Keratinocyte (primary cell): ENCODE data around the gene SCUBE3. TPM values are rescaled to one million over a fixed set of nuclear protein-coding genes. Genes with fewer than 3 reads are reported as not detected.

Experiments used
- DNase-seq: peaks from one replicate; pipeline ENCODE4 v3.0.0-alpha.2; 2011; ENCODE audit warnings: low read depth, missing footprints, low spot score
- FAIRE-seq: peaks from 2 replicates; lab custom pipeline; 2011; peaks lifted over from hg19 to GRCh38; lab: Jason Lieb, UNC
- H2AFZ ChIP-seq: 2 replicates; pipeline ENCODE4 v1.6.0; 2012; ENCODE audit warnings: low read length, control low read depth, inconsistent platforms; ENCODE audit not compliant: control insufficient read depth
- H3K27ac ChIP-seq: 2 replicates; pipeline ENCODE4 v1.5.1; 2011; ENCODE audit warnings: low read length; ENCODE audit not compliant: control insufficient read depth, insufficient read depth
- H3K27me3 ChIP-seq: 3 replicates; pipeline ENCODE4 v1.6.0; 2011; ENCODE audit warnings: low read length; ENCODE audit not compliant: control insufficient read depth, insufficient read depth; ENCODE audit errors: extremely low read depth
- H3K36me3 ChIP-seq, 2 experiments: 2 replicates in 1 of 2; 3 replicates in 1 of 2; pipeline ENCODE4 v1.5.1; 2011; ENCODE audit warnings: low read length in 2 of 2, mild to moderate bottlenecking in 1 of 2; ENCODE audit not compliant: control insufficient read depth in 2 of 2, insufficient read depth in 2 of 2; ENCODE audit errors: extremely low read depth in 1 of 2
- H3K4me1 ChIP-seq: 3 replicates; pipeline ENCODE4 v1.5.1; 2011; ENCODE audit warnings: low read length; ENCODE audit not compliant: control insufficient read depth, insufficient read depth; ENCODE audit errors: extremely low read depth
- H3K4me2 ChIP-seq: 3 replicates; pipeline ENCODE4 v1.6.0; 2011; ENCODE audit warnings: low read depth, low read length; ENCODE audit not compliant: control insufficient read depth, insufficient read depth; ENCODE audit errors: extremely low read depth
- H3K4me3 ChIP-seq, 3 experiments: fragments of 200-600 bp in 1 of 3; sonication (generic) in 1 of 3; 2 replicates in 2 of 3; 3 replicates in 1 of 3; pipeline ENCODE4 v1.5.1; 2011 to 2016; ENCODE audit warnings: low read length in 3 of 3, mild to moderate bottlenecking in 3 of 3, control low read depth in 2 of 3, inconsistent platforms in 1 of 3, low read depth in 1 of 3, mixed read lengths in 1 of 3, mixed run types in 1 of 3, moderate library complexity in 1 of 3; ENCODE audit not compliant: control insufficient read depth in 2 of 3, insufficient read depth in 2 of 3; ENCODE audit errors: extremely low read depth in 1 of 3
- H3K79me2 ChIP-seq: 2 replicates; pipeline ENCODE4 v1.6.0; 2012; ENCODE audit warnings: low read length; ENCODE audit not compliant: control insufficient read depth, insufficient read depth
- H3K9ac ChIP-seq: 3 replicates; pipeline ENCODE4 v1.6.0; 2011; ENCODE audit warnings: low read length; ENCODE audit not compliant: control insufficient read depth, insufficient read depth; ENCODE audit errors: extremely low read depth
- H3K9me1 ChIP-seq: 3 replicates; pipeline ENCODE4 v1.6.0; 2011; ENCODE audit warnings: low read length; ENCODE audit not compliant: control insufficient read depth, insufficient read depth; ENCODE audit errors: extremely low read depth
- H3K9me3 ChIP-seq: 2 replicates; pipeline ENCODE4 v1.5.1; 2012; ENCODE audit warnings: low read depth, low read length; ENCODE audit not compliant: control insufficient read depth
- H4K20me1 ChIP-seq: 3 replicates; pipeline ENCODE4 v1.6.0; 2011; ENCODE audit warnings: low read length; ENCODE audit not compliant: control insufficient read depth, insufficient read depth; ENCODE audit errors: extremely low read depth
- EZH2 ChIP-seq: IDR thresholded peaks from one replicate; pipeline ENCODE4 v1.6.1; 2012; ENCODE audit warnings: inconsistent platforms, mild to moderate bottlenecking, low read length, moderate library complexity
- dilution Hi-C: fragments of 300-500 bp; cut with MboI; formaldehyde crosslinking; loops from one replicate; pipeline ENCODE4 v1.7.0; 2020; ENCODE audit warnings: low sequenced_read_pairs; ENCODE audit not compliant: extremely low pct_ligation_motif_present
- polyA plus RNA-seq, 5 experiments: library from polyadenylated mRNA; depleted of rRNA in 3 of 5; stranded (reverse) in 3 of 5; stranded (forward) in 1 of 5; unstranded in 1 of 5; fragments of >200 nt; gene quantifications; 1 replicate in 1 of 5; 2 replicates in 3 of 5; 3 replicates in 1 of 5; pipeline versions ENCODE4 v1.2.1 to v1.2.3, GENCODE V29; 2011 to 2012; ENCODE audit warnings: missing spikeins in 2 of 5, low read depth in 1 of 5, low replicate concordance in 1 of 5
- TF ChIP-seq, protein P1 (sequence below), 3 experiments: IDR thresholded peaks in 1 of 3; conservative IDR thresholded peaks in 1 of 3; optimal IDR thresholded peaks in 1 of 3; 2 replicates in 2 of 3; 3 replicates in 1 of 3; pipeline versions ENCODE3 to v1.5.1; 2011; ENCODE audit warnings: low read length in 3 of 3, mild to moderate bottlenecking in 3 of 3, moderate library complexity in 2 of 3, control low read depth in 1 of 3, inconsistent platforms in 1 of 3; ENCODE audit not compliant: insufficient read depth in 2 of 3; ENCODE audit errors: extremely low read depth in 1 of 3

Gene SCUBE3
- polyA plus RNA-seq, 1 donor (not counting 4 experiments of a cell fraction or from before 2014, with no cell fraction given): 0.01 TPM

GRCh38 chr6:35273822-35274559 lies 60.2 kb downstream of the SCUBE3 start:
- Histone ChIP-seq H3K4me2 (no peak overlapping the region), H4K20me1 (no peaks in the 10 kb centered on the region), H3K4me3 (no peak overlapping the region), H2AFZ (no peak overlapping the region), H3K79me2 (no peaks in the 10 kb centered on the region), H3K27me3 (no peaks in the 10 kb centered on the region), H3K4me1 (no peaks in the 10 kb centered on the region), H3K36me3 (no peaks in the 10 kb centered on the region), H3K9ac (no peak overlapping the region), H3K9me1 (no peaks in the 10 kb centered on the region), H3K27ac (no peak overlapping the region), H3K9me3 (no peaks in the 10 kb centered on the region)
- TF ChIP-seq, protein P1, sequence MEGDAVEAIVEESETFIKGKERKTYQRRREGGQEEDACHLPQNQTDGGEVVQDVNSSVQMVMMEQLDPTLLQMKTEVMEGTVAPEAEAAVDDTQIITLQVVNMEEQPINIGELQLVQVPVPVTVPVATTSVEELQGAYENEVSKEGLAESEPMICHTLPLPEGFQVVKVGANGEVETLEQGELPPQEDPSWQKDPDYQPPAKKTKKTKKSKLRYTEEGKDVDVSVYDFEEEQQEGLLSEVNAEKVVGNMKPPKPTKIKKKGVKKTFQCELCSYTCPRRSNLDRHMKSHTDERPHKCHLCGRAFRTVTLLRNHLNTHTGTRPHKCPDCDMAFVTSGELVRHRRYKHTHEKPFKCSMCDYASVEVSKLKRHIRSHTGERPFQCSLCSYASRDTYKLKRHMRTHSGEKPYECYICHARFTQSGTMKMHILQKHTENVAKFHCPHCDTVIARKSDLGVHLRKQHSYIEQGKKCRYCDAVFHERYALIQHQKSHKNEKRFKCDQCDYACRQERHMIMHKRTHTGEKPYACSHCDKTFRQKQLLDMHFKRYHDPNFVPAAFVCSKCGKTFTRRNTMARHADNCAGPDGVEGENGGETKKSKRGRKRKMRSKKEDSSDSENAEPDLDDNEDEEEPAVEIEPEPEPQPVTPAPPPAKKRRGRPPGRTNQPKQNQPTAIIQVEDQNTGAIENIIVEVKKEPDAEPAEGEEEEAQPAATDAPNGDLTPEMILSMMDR (optimal IDR thresholded peaks at IDR 0.05 in 1 of 3, IDR thresholded peaks at IDR 0.05 in 1 of 3, conservative IDR thresholded peaks at IDR 0.05 in 1 of 3; ENCODE audit: extremely low read depth in 1 of 3, insufficient read depth in 2 of 3, low read length in 3 of 3): no peak
- no peak for TF ChIP-seq EZH2
- FAIRE-seq: no peak
- DNase-seq: no peak
- dilution Hi-C loops: no loop called here

DNA sequence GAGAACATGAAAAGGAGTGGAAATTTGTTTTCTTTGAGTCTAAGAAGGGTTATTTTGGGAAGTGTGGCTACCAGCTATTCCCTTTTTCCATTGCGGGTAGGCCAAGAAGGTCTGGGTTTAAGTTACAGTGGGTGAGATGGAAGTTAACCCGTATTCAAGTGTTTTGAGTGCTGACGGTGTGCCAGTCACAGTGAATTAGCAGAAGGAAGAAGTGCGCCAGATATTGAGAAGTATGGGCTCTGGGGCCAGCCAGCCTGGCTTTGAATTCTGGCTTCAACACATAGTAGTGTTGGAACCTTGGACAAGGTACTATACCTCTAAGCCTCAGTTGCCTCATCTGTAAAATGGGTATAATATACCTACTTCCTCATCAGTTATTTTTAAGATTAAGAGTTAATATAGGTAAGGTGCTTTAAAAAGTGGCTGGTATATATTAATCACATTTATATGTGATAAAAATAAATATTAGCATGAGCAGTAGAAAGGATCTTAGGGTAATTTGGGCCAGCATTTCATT lies 62.0 kb downstream of the SCUBE3 start:
- no peaks in the 10 kb centered on the region for H3K79me2 ChIP-seq
- no peak overlapping the region for H3K4me3 ChIP-seq
- H3K9me1 ChIP-seq: no peaks in the 10 kb centered on the region
- no peaks in the 10 kb centered on the region for H3K4me1 ChIP-seq
- dilution Hi-C loops: no loop called here
- TF ChIP-seq, protein P1 (optimal IDR thresholded peaks at IDR 0.05 in 1 of 3, IDR thresholded peaks at IDR 0.05 in 1 of 3, conservative IDR thresholded peaks at IDR 0.05 in 1 of 3; ENCODE audit: extremely low read depth in 1 of 3, insufficient read depth in 2 of 3, low read length in 3 of 3): no peak
- TF ChIP-seq EZH2: no peak
- DNase-seq (no peak), FAIRE-seq (no peak)
- no peaks in the 10 kb centered on the region for H3K36me3 ChIP-seq
- H3K9ac ChIP-seq: no peak overlapping the region
- no peak overlapping the region for H2AFZ ChIP-seq
- no peak overlapping the region for H3K27ac ChIP-seq
- no peaks in the 10 kb centered on the region for H4K20me1 ChIP-seq
- no peaks in the 10 kb centered on the region for H3K27me3 ChIP-seq
- H3K4me2 ChIP-seq: no peak overlapping the region
- no peaks in the 10 kb centered on the region for H3K9me3 ChIP-seq
